Measurements from ENCODE around the gene MMP24.

DNA sequence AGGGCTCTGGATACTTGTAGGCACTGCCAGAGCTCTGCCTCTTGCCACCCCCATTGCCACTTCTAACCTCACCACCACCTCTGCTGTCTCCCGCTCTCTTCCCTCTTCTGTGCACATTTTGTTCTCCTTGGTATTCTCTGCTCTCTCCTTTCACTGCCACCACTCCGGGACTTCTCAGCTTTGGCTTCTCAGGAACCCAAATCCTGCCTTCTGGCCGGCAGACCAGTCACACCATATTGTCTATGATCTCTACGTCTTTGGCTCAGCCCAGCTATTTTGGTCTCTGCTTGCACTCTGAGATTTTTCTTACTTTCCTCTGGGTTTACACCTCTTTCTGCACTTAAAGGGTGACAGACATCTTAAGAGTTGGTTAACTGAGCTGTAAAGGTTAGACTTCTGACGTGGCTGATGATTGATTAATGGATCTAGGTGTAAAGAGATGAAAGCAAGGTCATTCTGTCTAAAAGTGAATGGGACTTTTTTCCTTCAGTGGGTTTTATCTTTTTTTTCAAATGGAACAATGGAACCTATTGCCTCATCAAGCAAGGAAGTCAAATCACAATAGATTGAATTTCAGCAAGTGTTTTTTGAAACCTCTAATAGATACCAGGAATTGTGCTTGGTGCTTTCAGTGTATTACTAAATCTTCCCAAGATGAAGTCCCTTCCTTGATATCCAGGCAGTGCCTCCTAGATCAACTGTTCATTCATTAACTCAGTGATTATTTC is 13.8 kb downstream of the MMP24 start:
- TF ChIP-seq, protein P1, sequence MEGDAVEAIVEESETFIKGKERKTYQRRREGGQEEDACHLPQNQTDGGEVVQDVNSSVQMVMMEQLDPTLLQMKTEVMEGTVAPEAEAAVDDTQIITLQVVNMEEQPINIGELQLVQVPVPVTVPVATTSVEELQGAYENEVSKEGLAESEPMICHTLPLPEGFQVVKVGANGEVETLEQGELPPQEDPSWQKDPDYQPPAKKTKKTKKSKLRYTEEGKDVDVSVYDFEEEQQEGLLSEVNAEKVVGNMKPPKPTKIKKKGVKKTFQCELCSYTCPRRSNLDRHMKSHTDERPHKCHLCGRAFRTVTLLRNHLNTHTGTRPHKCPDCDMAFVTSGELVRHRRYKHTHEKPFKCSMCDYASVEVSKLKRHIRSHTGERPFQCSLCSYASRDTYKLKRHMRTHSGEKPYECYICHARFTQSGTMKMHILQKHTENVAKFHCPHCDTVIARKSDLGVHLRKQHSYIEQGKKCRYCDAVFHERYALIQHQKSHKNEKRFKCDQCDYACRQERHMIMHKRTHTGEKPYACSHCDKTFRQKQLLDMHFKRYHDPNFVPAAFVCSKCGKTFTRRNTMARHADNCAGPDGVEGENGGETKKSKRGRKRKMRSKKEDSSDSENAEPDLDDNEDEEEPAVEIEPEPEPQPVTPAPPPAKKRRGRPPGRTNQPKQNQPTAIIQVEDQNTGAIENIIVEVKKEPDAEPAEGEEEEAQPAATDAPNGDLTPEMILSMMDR (IDR thresholded peaks at IDR 0.05; ENCODE audit: poor library complexity): no peak
- TF ChIP-seq EZH2phosphoT487 (IDR thresholded peaks at IDR 0.05; ENCODE audit: low read depth, severe bottlenecking, unreplicated experiment): no peak
